ENCODE measurements around the gene RPN1.

RPN1 gene

DNA sequence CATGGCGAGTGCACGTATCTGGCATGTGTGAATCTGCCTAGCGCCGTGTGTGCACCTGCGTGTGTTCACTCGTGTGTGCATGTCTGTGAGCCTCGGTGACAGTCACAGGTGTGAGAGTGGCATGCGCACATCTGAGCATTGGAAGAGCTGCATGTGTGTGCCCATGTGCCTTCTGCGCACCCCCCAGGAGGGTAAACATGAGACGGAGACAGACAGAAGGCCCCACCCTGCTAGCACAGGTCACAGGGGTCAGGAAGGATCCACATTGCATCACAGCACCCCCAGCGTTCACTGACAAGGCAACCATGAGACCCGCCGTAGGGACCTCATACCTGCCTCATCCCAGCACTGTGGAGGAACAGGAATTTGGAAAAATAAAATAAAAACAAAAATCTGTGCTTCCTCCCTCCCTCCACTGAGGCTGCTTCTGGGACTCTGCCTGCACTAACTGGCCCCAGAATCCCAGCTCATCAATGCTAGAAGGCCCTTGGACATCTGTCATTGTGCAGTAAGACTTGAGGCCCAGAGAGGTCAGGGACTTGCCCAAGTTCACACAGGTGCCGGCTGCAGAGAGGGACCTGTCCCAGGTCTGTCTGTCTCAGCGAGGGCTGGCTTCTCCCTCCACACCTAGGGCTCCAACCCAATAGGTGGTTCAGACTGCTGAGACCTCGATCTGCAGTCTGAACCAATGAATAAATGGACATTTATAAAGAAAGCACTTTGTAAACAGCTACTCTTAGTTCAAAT is 37.4 kb downstream of the RPN1 start:
- TF ChIP-seq, protein P1, sequence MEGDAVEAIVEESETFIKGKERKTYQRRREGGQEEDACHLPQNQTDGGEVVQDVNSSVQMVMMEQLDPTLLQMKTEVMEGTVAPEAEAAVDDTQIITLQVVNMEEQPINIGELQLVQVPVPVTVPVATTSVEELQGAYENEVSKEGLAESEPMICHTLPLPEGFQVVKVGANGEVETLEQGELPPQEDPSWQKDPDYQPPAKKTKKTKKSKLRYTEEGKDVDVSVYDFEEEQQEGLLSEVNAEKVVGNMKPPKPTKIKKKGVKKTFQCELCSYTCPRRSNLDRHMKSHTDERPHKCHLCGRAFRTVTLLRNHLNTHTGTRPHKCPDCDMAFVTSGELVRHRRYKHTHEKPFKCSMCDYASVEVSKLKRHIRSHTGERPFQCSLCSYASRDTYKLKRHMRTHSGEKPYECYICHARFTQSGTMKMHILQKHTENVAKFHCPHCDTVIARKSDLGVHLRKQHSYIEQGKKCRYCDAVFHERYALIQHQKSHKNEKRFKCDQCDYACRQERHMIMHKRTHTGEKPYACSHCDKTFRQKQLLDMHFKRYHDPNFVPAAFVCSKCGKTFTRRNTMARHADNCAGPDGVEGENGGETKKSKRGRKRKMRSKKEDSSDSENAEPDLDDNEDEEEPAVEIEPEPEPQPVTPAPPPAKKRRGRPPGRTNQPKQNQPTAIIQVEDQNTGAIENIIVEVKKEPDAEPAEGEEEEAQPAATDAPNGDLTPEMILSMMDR (IDR thresholded peaks at IDR 0.05), result no peak
- Histone ChIP-seq H3K9me3 (ENCODE audit: control insufficient read depth, low read length) (no peaks in the 10 kb centered on the region), H3K4me2 (ENCODE audit: low read length) (no peak overlapping the region), H3K4me1 (peaks cover 5% of the 10 kb centered on the region), H3K9ac (no peak overlapping the region), H3K79me2 (no peaks in the 10 kb centered on the region), H3K27ac (no peak overlapping the region), H2AFZ (no peak overlapping the region), H3K36me3 (ENCODE audit: control insufficient read depth, insufficient read depth, low read length) (no peaks in the 10 kb centered on the region), H3K27me3 (ENCODE audit: control insufficient read depth, insufficient read depth, low read length) (no peaks in the 10 kb centered on the region), H3K4me3 (ENCODE audit: low read depth, low read length) (no peak overlapping the region)

DNA sequence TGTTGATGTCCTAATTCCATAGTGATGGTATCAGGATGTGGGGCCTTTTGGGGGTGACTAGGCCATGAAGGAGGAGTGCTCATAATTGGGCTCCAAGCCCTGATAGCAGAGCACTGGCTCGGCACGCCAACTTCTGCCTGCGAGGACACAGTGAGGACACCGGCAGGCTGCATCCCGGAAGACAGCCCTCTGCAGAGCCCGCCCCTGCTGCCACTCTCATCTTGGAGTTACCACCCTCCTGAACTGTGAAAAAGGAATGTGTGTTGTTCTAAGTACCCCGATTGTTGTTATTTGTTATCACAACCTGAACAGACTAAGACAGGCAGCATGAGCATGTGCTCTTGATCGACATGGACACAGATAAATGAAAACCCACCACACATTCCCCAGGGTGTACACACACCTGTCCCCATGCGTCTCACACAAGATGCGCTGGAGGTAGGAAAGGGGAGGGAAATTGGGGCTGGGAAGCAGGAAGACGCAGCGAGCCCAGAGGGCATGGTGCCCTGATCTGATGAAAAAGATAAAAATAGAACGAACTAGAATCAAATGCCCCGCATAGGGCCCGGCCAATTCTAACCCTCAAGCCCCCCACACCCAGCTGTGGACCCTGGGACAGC is 40.1 kb downstream of the RPN1 start:
- Histone ChIP-seq H3K9ac (no peak overlapping the region), H3K9me3 (ENCODE audit: control insufficient read depth, low read length) (no peaks in the 10 kb centered on the region), H3K79me2 (no peaks in the 10 kb centered on the region), H3K27me3 (ENCODE audit: control insufficient read depth, insufficient read depth, low read length) (no peaks in the 10 kb centered on the region), H3K36me3 (ENCODE audit: control insufficient read depth, insufficient read depth, low read length) (no peaks in the 10 kb centered on the region), H3K4me2 (ENCODE audit: low read length) (no peak overlapping the region), H3K4me1 (peaks cover 5% of the 10 kb centered on the region), H3K4me3 (ENCODE audit: low read depth, low read length) (no peak overlapping the region), H3K27ac (no peak overlapping the region), H2AFZ (peak overlapping the region; percentile 9)
- TF ChIP-seq, protein P1 (IDR thresholded peaks at IDR 0.05), result no peak

DNA sequence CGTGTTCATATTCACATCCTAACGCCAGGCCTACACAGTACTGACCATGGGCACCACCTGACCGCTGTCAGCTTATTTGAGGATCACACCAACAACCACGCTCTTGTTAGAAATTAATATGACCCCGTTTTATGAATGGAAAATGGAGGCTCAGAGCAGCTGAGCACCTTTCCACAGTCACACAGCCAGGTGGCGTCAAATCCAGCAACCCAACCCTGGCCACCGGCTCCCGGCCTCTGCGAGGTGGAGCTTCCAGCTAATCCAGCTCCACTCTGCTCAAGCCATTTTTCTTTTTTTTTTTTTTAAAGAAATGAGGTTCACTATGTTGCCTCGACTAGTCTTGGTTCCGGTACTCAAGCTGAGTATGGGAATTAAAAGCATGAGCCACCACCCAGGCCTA is 41.3 kb downstream of the RPN1 start:
- Histone ChIP-seq H3K79me2 (no peaks in the 10 kb centered on the region), H3K4me1 (peaks cover 5% of the 10 kb centered on the region), H3K4me3 (ENCODE audit: low read depth, low read length) (no peak overlapping the region), H3K9ac (no peak overlapping the region), H3K36me3 (ENCODE audit: control insufficient read depth, insufficient read depth, low read length) (no peaks in the 10 kb centered on the region), H2AFZ (no peak overlapping the region), H3K9me3 (ENCODE audit: control insufficient read depth, low read length) (no peaks in the 10 kb centered on the region), H3K27ac (no peak overlapping the region), H3K27me3 (ENCODE audit: control insufficient read depth, insufficient read depth, low read length) (no peaks in the 10 kb centered on the region), H3K4me2 (ENCODE audit: low read length) (no peak overlapping the region)
- TF ChIP-seq, protein P1 (IDR thresholded peaks at IDR 0.05), result no peak

DNA sequence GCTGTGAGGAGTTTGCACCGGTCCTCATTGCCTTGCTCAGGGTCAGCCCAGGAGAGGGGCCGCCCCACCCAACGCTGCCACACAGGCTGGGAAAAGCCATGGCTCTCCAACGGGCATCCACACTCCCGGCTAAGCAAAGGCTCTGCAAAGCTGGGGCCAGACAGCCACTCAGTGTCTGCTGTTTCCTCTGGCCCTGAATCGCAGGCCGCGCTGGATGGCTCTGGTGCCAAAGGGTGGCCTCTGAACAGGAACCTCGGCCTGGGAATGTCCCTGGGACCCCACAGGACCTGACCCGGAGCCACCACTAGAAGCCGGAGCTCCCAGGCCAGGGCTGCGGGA is 42.9 kb downstream of the RPN1 start:
- peak overlapping the region; percentile 96 for H3K4me2 ChIP-seq (ENCODE audit: low read length)
- no peaks in the 10 kb centered on the region for H3K36me3 ChIP-seq (ENCODE audit: control insufficient read depth, insufficient read depth, low read length)
- H3K27me3 ChIP-seq (ENCODE audit: control insufficient read depth, insufficient read depth, low read length), result no peaks in the 10 kb centered on the region
- H3K4me3 ChIP-seq (ENCODE audit: low read depth, low read length), result peak overlapping the region; percentile 70
- H2AFZ ChIP-seq, result peak overlapping the region; percentile 88
- no peaks in the 10 kb centered on the region for H3K79me2 ChIP-seq
- TF ChIP-seq, protein P1 (IDR thresholded peaks at IDR 0.05), result no peak
- H3K27ac ChIP-seq, result peak overlapping the region; percentile 30
- no peaks in the 10 kb centered on the region for H3K9me3 ChIP-seq (ENCODE audit: control insufficient read depth, low read length)
- H3K4me1 ChIP-seq, result peaks cover 5% of the 10 kb centered on the region
- H3K9ac ChIP-seq, result no peak overlapping the region

DNA sequence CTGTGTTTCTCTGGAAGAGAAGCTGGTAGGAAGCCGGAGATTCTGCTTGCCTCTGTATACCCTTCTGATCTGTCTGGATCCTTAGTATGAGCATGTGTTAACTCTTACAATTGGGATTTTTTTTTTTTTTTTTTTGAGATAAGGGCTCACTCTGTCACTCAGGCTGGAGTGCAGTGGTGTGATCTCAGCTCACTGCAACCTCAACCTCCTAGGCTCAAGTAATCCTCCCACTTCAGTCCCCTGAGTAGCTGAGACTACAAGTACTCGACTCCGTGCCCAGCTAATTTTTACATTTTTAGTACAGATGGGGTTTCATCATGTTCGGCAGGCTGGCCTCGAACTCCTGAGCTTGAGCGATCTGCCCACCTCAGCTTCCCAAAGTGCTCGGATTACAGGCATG is 44.5 kb downstream of the RPN1 start:
- H3K9ac ChIP-seq, result no peak overlapping the region
- H3K27ac ChIP-seq, result no peak overlapping the region
- H3K4me3 ChIP-seq (ENCODE audit: low read depth, low read length), result no peak overlapping the region
- H3K79me2 ChIP-seq, result no peaks in the 10 kb centered on the region
- no peaks in the 10 kb centered on the region for H3K27me3 ChIP-seq (ENCODE audit: control insufficient read depth, insufficient read depth, low read length)
- no peak overlapping the region for H2AFZ ChIP-seq
- no peaks in the 10 kb centered on the region for H3K9me3 ChIP-seq (ENCODE audit: control insufficient read depth, low read length)
- H3K4me2 ChIP-seq (ENCODE audit: low read length), result no peak overlapping the region
- no peaks in the 10 kb centered on the region for H3K36me3 ChIP-seq (ENCODE audit: control insufficient read depth, insufficient read depth, low read length)
- H3K4me1 ChIP-seq, result peaks cover 5% of the 10 kb centered on the region
- TF ChIP-seq, protein P1 (IDR thresholded peaks at IDR 0.05), result no peak
